Right lobe of liver (tissue), 4 donors: ENCODE measurements around the gene TSC1.

Source experiments
- POLR2A ChIP-seq: fragments of 450-650 bp; IDR thresholded peaks from one replicate; pipeline ENCODE4 v1.6.1; 2017; ENCODE audit warnings: antibody characterized with exemption, mild to moderate bottlenecking
- TF ChIP-seq, protein P1 (sequence below), 4 donors: fragments of 200-600 bp in 3 of 4; fragments of 450-650 bp in 1 of 4; IDR thresholded peaks; one replicate each; pipeline versions ENCODE4 v1.5.1 to v1.8.0; 2016 to 2022; ENCODE audit warnings: antibody characterized with exemption in 4 of 4, mild to moderate bottlenecking in 2 of 4
- donor health status: DM: no; HTN: no; CAD: no.
- donor health status: DM: no; HTN: no; CAD: no.
- donor health status: DM: no; HTN: yes; CAD: no.

DNA sequence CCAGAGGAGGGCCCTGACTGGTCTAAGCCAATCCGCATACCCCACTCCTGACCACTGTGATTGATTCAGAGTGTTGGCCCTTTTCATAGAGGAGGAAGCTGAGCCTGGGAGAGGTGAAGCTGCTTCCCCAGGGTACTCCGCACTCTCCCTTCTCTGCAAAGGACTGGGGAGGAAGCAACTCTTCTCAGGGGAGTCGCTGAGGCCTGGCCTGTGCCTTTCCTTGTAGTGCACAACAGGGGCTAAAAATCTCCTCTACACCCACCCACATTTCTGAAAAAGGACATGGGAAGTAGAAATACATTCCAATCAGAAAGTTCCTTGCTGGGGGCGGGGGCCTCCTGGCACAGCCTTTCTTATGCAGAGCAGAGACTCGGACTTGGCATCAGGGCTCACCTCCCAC lies 88.5 kb downstream of the TSC1 start:
- TF ChIP-seq, protein P1, sequence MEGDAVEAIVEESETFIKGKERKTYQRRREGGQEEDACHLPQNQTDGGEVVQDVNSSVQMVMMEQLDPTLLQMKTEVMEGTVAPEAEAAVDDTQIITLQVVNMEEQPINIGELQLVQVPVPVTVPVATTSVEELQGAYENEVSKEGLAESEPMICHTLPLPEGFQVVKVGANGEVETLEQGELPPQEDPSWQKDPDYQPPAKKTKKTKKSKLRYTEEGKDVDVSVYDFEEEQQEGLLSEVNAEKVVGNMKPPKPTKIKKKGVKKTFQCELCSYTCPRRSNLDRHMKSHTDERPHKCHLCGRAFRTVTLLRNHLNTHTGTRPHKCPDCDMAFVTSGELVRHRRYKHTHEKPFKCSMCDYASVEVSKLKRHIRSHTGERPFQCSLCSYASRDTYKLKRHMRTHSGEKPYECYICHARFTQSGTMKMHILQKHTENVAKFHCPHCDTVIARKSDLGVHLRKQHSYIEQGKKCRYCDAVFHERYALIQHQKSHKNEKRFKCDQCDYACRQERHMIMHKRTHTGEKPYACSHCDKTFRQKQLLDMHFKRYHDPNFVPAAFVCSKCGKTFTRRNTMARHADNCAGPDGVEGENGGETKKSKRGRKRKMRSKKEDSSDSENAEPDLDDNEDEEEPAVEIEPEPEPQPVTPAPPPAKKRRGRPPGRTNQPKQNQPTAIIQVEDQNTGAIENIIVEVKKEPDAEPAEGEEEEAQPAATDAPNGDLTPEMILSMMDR (IDR thresholded peaks at IDR 0.05): no peak
- no peak for TF ChIP-seq POLR2A
